ENCODE data around the gene ABCC6.

DNA sequence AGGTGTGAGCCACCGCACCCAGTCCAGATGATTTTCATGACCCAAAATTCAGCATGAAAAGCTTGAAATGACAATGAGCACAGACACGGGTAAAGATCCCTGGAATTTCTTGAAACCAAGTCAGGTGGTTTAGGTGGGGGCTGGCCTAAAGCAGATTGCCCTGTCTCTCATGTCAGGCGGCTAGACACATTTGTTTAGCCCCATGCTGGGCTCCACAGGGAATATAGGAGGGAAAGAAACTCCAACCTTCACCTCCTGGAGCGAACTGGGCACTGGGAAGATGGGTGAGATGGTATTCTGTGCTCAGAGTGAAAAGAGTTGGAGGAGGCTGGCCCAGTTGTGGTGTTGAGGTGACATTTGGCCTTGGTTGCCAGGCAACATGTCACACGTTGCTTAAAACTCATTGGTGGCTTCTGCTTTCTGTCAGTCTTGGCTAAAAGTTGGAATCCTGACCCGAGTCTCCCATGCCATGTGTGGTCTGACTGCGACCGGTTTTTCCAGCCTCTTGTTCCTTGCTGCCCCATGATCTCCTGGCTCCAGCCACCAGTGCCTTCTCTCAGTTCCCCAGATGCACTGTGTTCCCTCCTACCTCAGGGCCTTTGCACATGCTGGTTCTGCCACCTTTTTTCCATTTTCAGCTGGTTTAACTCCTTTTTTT, 113.7 kb downstream of the ABCC6 start:
- TF ChIP-seq, protein P1, sequence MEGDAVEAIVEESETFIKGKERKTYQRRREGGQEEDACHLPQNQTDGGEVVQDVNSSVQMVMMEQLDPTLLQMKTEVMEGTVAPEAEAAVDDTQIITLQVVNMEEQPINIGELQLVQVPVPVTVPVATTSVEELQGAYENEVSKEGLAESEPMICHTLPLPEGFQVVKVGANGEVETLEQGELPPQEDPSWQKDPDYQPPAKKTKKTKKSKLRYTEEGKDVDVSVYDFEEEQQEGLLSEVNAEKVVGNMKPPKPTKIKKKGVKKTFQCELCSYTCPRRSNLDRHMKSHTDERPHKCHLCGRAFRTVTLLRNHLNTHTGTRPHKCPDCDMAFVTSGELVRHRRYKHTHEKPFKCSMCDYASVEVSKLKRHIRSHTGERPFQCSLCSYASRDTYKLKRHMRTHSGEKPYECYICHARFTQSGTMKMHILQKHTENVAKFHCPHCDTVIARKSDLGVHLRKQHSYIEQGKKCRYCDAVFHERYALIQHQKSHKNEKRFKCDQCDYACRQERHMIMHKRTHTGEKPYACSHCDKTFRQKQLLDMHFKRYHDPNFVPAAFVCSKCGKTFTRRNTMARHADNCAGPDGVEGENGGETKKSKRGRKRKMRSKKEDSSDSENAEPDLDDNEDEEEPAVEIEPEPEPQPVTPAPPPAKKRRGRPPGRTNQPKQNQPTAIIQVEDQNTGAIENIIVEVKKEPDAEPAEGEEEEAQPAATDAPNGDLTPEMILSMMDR (CRISPR knock-in tag; IDR thresholded peaks at IDR 0.05) = no peak
- TF ChIP-seq ERF (CRISPR knock-in tag; IDR thresholded peaks at IDR 0.05) = no peak
- no peak for TF ChIP-seq POLR2A (IDR thresholded peaks at IDR 0.05; ENCODE audit: insufficient read depth in 1 of 2, low read depth in 2 of 2, low read length in 2 of 2)
- TF ChIP-seq YEATS2 (CRISPR knock-in tag; IDR thresholded peaks at IDR 0.05; ENCODE audit: borderline replicate concordance) = no peak
- TF ChIP-seq, protein P2, sequence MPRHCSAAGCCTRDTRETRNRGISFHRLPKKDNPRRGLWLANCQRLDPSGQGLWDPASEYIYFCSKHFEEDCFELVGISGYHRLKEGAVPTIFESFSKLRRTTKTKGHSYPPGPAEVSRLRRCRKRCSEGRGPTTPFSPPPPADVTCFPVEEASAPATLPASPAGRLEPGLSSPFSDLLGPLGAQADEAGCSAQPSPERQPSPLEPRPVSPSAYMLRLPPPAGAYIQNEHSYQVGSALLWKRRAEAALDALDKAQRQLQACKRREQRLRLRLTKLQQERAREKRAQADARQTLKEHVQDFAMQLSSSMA (CRISPR knock-in tag; IDR thresholded peaks at IDR 0.05) = no peak
- TF ChIP-seq ZNF232 (CRISPR knock-in tag; IDR thresholded peaks at IDR 0.05; ENCODE audit: borderline replicate concordance) = no peak
- TF ChIP-seq SMC3 (IDR thresholded peaks at IDR 0.05; ENCODE audit: low read length) = no peak
- no peak for TF ChIP-seq ESRRA (CRISPR knock-in tag; IDR thresholded peaks at IDR 0.05; ENCODE audit: low read depth)
- TF ChIP-seq, protein P3, sequence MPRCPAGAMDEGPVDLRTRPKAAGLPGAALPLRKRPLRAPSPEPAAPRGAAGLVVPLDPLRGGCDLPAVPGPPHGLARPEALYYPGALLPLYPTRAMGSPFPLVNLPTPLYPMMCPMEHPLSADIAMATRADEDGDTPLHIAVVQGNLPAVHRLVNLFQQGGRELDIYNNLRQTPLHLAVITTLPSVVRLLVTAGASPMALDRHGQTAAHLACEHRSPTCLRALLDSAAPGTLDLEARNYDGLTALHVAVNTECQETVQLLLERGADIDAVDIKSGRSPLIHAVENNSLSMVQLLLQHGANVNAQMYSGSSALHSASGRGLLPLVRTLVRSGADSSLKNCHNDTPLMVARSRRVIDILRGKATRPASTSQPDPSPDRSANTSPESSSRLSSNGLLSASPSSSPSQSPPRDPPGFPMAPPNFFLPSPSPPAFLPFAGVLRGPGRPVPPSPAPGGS (CRISPR knock-in tag; IDR thresholded peaks at IDR 0.05) = no peak
- TF ChIP-seq, protein P4, sequence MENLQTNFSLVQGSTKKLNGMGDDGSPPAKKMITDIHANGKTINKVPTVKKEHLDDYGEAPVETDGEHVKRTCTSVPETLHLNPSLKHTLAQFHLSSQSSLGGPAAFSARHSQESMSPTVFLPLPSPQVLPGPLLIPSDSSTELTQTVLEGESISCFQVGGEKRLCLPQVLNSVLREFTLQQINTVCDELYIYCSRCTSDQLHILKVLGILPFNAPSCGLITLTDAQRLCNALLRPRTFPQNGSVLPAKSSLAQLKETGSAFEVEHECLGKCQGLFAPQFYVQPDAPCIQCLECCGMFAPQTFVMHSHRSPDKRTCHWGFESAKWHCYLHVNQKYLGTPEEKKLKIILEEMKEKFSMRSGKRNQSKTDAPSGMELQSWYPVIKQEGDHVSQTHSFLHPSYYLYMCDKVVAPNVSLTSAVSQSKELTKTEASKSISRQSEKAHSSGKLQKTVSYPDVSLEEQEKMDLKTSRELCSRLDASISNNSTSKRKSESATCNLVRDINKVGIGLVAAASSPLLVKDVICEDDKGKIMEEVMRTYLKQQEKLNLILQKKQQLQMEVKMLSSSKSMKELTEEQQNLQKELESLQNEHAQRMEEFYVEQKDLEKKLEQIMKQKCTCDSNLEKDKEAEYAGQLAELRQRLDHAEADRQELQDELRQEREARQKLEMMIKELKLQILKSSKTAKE (CRISPR knock-in tag; IDR thresholded peaks at IDR 0.05; ENCODE audit: borderline replicate concordance) = no peak
- no peak for TF ChIP-seq KDM5A (IDR thresholded peaks at IDR 0.05; ENCODE audit: borderline replicate concordance, low read length)
- TF ChIP-seq POLR2AphosphoS5 (IDR thresholded peaks at IDR 0.05; ENCODE audit: low read depth, low read length) = no peak
- TF ChIP-seq NKX3-1 (CRISPR knock-in tag; IDR thresholded peaks at IDR 0.05) = no peak

Measured in HepG2 (cell line).